HG03025 (cell line): ENCODE data around the gene DLG2.
"Not testable (repeated sequence)": the region's sequence is repeated elsewhere in the genome, so short reads cannot be mapped to it uniquely, and the experiment has no call there.

Experiments used
- ATAC-seq: cut with Tn5 transposase; IDR thresholded peaks from one replicate; pipeline ENCODE4 v1.9.1; 2021; ENCODE audit warnings: mild to moderate bottlenecking, moderate library complexity; ENCODE audit not compliant: unreplicated experiment, low FRiP score

The DLG2 gene

DNA sequence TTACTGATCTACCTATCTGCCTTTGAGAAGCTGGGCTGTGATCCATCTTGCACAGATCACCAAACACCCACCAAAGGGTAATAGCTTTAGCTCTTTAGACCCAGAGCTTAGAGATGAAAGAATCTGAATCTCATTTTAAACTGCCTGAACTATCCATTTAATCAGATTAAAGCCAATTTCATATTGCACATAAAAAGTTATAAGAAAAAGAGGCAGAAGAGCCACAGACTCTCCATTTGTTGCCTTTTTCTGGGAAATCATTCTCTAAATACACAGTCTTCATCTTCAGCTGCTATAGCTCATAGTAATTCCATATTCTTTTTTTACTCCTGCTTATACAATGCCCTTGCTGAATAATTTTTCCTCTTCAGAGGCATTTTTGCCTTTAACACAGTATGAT is 271.2 kb downstream of the DLG2 start:
- ATAC-seq: no peak

DNA sequence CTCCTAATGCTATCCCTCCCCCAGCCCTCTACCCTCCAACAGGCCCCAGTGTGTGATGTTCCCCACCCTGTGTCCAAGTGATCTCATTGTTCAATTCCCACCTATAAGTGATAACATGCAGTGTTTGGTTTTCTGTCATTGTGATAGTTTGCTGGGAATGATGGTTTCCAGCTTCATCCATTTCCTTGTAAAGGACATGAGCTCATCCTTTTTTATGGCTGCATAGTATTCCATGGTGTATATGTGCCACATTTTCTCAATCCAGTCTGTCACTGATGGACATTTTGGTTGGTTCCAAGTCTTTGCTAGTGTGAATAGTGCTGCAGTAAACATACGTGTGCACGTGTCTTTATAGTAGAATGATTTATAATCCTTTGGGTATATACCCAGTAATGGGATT is 277.6 kb downstream of the DLG2 start:
- ATAC-seq: not testable (repeated sequence)

DNA sequence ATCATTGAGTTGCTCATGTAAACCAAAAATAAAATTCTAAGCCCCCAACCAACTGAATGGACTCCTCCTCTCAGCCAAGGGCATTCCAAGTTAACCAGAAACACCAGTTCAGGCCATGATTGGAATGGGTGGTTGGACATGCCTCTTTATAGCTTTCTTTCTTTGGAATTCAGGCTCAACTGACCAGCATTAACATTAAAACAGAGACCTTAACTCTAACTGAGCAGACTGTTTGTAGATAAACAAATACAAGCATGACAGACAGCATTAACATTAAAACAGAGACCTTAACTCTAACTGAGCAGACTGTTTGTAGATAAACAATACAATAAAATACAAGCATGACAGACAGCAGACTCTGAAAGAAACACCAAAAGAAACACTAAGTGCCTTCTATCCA is 278.2 kb downstream of the DLG2 start:
- no peak for ATAC-seq

DNA sequence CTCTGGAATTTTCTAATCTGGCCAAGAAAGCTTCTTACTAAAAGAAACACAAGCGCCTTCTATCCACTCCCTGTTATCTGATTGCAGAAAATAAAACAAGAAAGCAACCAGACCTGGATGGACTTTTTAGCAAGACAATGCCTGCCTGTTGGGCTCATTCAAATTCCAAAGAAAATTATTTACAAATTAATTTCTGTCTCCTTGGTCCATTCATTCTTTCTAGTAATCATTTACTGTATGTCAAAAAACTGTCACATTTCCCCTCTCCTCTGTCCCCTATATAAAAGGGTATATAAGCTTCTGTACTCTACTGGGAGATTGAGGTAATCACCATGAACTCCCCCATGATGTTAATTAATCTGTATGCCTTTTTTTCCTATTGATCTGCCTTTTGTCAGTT is 279.9 kb downstream of the DLG2 start:
- no peak for ATAC-seq

DNA sequence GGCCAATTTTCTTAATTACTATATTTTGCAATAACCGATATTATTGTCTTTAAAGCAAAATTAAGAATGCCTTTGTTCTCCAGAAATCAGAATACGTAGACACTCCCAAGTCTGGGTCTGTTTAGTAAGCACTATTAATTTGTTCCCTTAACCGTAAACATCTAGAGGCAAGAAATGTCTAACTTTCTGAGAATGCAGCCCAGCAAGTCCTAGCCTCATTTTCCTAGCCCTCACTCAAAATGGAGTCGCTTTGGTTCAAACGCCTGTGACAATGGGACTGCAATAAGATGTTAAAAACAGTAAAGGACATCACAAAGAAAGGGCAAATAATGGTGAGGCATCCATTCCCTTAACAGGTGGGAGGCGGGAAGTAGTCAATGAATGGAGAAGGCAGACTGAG is 280.7 kb downstream of the DLG2 start:
- no peak for ATAC-seq

DNA sequence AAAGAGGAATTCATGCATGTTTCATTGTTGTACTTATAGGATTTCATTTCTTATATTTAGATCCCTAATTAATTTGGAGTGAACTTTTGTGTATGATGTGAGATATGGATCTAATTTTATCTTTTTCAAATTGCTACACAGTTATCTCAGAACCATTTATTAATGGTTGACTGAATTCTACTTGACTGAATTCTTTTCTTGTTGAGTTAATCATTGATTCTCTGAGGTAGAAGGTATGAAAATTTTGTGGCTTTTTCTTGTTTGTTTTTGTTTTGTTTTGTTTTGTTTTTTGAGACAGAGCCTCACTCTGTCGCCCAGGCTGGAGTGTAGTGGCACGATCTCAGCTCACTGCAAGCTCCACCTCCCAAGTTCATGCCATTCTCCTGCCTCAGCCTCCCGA is 286.3 kb downstream of the DLG2 start:
- not testable (repeated sequence) for ATAC-seq

DNA sequence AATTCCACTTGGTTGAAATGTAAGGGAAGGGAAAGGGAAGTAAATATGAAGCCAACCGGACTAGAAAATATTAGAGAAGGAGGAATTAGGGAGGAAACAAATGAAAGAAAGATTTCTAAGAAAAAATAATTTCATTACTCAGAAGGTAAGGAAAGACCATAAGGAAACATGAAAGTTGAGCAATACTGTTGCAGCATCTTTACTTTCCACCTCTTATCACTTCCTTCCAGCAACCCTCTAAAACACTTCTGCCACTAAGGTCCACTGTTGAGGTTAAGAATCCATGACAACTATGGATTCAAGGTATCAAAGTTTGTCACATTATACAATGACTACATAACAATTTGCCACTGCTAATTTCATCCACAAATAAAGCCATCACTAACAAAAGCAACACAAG is 308.6 kb downstream of the DLG2 start:
- ATAC-seq: no peak

DNA sequence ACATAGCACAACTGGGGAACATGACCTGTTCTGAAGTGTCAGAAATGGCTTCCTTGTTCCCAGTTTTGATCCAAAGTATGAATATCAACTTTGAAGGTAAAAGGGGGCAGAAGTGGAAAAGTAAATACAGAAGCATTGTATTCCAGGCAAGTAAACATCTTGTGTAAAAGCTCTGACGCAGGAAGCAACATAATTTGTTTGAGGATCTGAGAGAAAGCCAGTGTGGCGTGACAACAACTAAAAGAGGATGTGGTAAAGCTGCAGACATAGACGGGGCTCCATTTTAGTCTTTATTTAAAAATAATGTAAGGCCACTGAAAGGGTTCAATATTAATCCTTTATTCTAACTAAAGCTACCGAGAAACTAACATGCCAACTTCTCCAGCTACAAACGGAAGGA is 310.2 kb downstream of the DLG2 start:
- ATAC-seq: peak; percentile 97

DNA sequence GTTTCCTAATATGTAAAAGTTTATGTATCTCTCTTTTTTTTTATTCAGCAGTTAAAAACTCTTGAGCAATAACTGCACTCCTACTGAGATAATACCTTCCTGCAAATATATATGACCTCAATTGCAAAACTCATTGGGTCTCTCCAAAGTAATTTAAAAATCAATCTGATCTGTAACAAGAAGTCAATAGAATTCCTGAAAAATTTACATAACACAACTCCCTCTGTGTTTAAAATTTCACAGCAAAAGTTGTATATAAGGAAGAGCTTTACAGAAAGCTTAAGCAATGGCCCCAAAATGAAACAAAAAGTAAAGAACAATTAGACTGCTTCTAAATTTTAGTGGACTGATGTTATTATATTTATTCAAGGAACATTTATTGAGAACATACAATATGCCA is 313.4 kb downstream of the DLG2 start:
- ATAC-seq: no peak

DNA sequence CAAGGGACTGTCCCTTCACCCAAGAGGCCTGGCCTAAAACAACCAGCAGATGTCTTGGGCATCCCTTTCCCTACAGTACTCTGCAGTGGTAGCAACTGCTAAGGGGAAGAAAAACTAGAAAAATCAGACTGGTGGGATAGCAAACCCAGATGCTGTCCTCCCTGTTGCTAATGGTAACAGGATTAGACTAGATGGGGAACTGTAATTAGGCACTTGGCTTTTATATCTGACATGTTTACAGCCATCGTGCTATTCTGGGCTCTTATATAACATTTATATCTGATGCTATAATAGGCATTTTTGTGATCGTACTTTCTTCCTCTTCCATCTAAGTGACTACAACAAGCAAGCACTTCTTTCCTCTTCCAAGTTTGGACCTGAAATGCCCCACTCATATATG is 316.7 kb downstream of the DLG2 start:
- ATAC-seq: no peak

DNA sequence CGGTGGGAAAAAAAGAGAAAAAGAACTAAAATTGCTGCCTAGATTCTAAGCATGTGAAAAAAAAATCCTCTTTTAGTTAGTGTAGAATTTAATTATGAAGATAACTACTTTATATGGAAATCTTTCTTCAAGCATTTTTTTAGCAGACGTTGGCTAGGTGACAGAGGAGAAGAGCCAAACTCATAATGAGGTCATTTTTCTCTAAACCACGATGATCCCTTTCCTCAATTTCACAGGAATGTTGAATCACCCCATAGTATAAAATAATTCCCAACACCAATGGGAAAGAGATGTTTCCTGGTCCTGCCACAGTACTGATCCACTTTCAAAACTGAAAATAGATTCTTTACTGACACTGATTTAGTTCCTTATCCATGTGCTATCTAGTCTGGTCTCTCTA is 319.8 kb downstream of the DLG2 start:
- no peak for ATAC-seq

DNA sequence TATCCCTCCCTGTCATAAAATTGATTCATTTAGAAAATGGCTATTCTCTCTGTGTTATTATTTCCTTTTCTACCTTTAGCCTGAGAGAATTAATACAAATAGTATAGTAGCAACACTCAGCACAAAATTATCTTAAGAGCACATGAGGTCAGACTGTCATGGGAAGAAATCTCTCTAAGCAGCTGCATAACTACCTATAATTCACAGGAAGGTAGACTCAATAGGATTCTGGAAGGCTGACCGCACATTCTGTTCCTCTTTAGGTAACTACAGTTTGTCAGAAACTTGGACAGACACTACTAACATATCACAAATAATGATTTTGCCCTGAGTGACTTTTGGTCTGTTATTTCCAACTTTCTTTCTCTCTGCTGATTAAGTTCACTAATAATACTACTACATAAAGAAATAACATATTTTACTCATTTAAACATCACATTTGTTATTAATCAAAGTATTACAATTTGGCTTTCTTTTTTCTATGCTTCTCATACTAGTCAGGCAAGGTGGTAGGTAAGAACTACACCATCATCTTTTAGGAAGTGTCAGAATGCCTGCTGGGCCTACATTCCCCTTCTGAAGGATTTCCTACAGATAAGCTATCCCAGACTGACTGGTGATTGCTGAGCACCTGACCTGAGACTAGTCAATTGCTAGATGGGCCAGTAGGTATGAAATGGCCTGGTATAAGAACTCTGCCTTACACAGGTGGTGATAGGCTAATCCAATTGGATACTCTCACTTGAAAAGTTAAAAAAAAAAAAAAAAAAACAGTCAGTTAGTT is 325.1 kb downstream of the DLG2 start:
- no peak for ATAC-seq

DNA sequence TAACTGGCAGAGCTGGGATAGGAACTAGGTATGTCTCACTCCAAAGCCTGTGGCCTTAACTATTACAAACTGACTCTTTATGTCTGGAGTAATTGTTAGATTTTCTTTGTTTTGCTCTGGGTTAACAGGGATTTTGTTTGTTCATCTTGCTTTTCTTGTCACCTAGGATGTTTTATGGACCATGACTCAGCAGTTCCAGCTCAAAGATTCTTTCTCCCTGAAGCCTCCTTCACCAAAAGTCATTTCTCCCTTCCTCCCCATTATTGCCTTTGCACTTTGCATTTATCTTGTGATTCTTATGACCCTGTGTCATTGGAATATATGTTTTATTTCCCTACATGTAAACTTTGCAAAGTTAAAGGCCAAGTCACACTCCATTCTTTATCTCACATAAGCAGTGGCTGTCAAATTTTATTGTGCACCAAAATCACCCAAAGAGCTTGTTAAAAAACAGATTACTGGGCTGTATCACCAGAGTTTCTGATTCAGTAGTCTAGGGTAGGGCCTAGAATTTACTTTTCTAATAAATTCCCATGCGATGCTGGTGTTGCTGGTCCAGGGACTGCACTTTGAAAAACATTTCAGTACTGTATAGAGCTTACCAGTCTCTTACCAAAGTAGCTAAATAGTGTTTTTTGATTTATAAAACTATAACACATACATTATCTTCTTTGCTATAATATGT is 327.7 kb downstream of the DLG2 start:
- no peak for ATAC-seq

DNA sequence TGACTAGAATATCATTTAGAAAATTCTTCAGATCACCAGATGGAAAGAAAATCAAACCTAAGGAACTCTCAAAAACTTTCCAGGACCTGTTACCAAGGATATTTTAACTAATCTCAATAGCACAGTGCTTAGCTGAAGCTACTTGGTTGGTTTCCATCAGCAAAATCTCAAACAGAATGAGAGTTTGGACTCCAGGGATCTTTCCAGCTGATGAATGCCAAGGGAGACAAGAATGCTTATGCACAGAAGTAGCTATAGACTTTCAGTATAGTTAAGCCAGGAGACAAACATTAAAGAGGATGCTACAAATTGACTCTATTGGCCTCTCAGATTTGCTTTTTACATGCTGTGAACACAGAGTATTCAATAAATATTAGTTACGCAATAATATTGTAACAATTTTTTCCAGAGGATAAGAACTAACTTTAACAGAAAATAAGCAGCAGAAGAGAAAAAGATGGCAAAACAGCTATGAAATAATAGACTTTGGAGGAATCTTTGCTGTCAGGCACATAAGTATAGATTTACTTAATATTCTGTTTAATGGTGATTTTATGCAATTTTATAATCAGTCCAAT is 331.4 kb downstream of the DLG2 start:
- ATAC-seq: no peak

DNA sequence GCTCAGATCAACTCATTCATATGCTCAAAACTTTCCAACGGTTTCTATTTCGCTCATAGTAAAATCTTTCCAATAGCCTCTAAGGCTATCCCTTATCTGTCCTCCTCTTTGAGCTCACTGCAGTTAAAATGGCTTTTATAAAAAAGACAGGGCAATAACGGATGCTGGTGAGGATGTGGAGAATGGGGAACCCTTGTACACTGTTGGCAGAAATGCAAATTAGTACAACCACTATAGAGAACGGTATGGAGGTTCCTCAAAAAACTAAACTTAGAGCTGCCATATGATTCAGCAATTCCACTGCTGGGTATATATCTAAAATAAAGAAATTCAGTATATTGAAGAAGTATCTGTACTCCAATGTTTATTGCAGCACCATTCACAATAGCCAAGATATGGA is 345.6 kb downstream of the DLG2 start:
- ATAC-seq: no peak

DNA sequence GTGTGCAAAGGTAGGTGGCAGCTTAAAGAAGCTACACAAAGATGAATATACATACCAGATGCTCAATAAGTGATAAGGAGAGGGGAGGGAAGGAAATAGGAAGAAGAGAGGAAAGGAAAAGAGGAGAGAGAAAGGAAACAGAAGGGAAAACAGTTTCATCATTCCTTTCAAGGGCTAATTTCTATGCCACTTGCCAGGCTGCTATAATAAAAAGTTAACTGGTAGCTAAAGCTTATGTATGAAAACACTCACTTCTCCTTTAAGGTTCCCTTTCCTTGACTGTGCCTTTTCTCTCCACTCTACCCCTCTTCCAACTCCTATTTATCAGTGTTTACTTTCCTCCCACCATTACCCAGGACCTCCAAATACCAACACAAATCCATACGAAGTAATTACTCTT is 347.9 kb downstream of the DLG2 start:
- ATAC-seq: no peak

DNA sequence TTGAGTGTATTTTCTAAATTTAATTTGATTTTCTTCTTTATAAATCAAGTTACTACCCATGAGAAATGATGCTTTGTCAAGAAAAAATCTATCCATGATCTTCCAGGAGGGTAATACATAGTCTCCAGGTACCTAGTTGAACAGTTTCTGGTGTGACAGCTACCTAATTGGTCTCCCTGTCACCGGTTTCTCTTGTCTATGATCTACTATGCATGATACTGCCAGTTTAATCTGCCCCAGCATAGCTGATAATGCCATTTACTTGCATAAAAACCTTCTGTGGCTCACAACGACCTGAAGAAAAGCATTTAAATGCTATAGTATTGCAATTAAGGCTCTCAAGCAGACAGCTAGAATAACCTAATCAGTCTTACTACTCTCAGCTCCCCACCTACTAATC is 349.5 kb downstream of the DLG2 start:
- ATAC-seq: no peak

DNA sequence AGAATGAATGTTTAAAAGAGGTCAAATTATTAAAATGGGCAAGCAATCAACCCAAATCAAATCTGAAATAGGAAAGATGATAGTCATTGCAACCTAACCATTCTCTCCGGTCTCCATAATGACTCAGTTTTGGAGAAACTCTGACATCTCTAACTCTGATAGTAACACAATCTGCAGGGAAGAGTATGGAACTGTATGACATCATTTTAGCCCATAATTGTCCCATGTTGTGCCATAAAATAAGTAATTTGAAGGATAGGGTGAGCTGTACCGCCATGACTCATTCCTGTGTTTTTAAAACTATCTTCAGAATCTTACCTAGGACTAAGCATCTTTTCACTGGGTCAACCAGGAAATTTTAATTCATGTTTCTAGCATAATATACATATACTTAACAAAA is 350.8 kb downstream of the DLG2 start:
- ATAC-seq: no peak

DNA sequence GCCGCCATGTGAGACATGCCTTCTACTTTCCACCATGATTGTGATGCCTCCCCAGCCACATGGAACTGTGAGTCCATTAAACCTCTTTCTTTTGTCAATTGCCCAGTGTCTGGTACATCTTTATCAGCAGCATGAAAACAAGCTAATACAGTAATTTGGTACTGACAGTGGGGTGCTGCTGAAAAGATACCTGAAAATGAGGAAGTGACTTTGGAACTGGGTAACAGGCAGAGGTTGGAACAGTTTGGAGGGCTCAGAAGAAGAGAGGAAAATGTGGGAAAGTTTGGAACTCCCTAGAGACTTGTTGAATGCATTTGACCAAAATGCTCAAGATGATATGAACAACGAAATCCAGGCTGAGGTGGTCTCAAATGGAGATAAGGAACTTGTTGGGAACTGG is 356.8 kb downstream of the DLG2 start:
- ATAC-seq: not testable (repeated sequence)

DNA sequence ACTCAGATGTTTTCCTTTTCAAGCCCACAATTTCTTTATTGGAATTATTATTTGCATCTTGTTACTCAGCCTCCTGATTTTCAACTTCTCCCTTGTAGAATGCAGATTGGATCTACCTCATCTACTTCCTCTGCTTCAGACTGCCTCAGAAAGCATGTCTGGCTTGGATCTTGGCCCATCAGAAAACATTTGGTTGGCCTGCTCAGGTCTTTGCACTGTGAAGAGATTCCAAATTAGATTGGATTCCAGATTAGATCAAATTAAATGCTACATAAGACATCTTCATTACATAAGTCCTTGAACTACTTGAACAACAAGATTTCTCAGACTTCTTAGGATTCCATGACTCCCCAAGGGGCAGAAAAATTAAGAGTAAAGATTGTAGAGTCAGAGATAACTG is 358.0 kb downstream of the DLG2 start:
- no peak for ATAC-seq

DNA sequence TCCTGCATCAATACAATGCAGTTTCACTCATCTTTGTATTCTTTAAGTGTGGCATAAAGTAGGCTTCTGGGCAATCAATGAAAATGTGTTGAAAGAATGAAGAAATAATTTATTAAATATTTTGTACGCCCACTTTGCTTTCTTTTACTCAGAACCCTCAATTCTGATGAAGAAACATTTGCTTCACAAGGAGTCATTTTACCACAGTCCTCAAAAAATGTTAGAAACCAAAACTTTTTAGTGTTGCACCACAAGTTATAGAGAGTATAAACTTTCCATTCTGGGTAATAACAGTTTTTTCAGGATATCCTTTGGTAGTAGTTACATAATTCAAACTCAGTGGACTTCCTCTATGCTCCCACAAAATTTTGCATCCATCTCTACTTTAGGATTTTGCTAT is 360.5 kb downstream of the DLG2 start:
- ATAC-seq: no peak

DNA sequence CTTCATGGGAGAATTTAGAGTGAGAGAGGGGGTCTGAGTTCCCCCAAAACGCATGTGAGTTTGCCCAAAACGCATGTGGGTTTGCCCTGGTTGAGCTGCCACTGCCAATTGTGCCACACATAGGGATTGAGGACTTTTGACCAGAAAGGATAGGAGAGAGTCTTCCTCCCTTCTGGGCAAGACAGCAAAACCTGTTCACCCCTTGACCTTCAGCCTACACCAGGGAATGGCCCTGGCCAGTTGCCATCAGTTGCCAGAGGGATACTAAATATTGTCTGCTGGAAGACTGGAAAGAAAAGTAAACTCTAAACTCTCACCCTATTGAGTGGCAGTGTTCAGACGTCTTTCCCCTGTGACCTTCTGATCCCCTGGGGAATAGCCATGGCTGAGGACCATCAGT is 363.8 kb downstream of the DLG2 start:
- ATAC-seq: no peak
